ENCODE data around the gene ILF2.
"Not testable (repeated sequence)": the region's sequence is repeated elsewhere in the genome, so short reads cannot be mapped to it uniquely, and the experiment has no call there.

Gene ILF2

GRCh38 chr1:153670859-153671627 is at the start of gene ILF2:
Gene ILF2 (minus strand): TSS chr1:153670993. CDS start chr1:153670922, 71 bp downstream.
- DNase-seq: peak; percentile 98

- DNase-seq: no peak
Measured at GRCh38 chr1:153717330-153717729, 46.5 kb upstream of the ILF2 start.

DNA sequence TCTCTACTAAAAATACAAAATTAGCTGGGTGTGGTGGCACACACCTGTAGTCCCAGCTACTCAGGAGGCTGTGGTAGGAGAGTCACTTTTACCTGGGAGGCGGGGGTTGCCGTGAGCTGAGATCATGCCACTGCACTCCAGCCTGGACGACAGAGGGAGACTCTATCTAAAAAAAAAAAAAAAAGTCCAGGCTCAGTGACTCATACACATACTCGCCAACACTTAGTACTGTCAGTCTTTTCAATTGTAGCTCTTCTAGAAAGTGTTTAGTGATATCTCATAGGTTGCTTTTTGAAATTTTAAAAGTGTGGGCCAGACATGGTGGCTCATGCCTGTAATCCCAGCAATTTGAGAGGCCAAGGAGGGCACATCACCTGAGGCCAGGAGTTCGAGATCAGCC is 45.4 kb upstream of the ILF2 start:
- not testable (repeated sequence) for DNase-seq

GRCh38 chr1:153711026-153711425 is 40.2 kb upstream of the ILF2 start:
- DNase-seq: no peak

- no peak for DNase-seq
Measured at GRCh38 chr1:153705484-153705883, 34.7 kb upstream of the ILF2 start.

GRCh38 chr1:153699768-153700167 is 29.0 kb upstream of the ILF2 start:
- no peak for DNase-seq

GRCh38 chr1:153698923-153699714 is 28.3 kb upstream of the ILF2 start:
- peak; percentile 71 for DNase-seq

GRCh38 chr1:153698020-153698922 is 27.5 kb upstream of the ILF2 start:
- peak; percentile 91 for DNase-seq

DNA sequence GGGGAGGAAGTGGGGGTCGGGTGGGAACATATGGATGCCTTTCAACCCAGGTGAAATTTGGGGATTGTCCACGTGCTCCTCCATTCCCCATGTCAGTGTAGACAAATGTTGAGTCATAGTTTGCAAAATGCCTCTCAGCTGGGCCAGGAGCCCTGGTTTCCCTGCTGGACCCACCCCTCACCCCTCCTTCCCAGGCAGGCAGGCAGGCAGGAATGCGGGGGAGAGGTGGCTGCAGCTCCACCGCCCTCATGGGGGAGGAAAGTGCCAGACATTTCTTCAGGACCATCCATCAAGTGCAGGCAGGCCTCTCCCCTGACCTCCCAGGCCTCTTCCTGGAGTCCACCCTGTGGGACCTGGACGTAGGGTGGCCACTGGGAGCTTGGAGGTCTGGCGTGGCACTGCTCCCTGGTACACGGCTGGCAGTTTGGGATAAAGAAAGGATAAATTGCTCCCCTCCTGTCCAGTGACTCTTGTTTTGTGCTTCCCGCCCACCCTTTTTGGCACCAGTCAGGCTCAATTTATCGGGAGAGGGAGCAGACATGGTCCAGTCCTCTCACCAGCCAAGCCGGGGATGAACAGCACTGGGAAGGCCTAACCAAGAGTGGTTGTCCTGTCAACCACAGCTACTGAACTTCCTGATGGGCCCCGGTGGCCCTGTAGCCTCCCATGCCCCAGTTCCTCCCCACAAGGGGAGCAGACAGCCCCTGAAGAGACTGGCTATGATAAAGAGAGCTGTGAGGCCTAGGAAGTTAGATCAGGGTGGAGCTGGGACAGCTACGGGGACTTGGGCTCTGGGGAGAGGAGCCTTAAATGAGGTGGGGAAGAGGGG is 26.6 kb upstream of the ILF2 start:
- DNase-seq: peak; percentile 98

DNA sequence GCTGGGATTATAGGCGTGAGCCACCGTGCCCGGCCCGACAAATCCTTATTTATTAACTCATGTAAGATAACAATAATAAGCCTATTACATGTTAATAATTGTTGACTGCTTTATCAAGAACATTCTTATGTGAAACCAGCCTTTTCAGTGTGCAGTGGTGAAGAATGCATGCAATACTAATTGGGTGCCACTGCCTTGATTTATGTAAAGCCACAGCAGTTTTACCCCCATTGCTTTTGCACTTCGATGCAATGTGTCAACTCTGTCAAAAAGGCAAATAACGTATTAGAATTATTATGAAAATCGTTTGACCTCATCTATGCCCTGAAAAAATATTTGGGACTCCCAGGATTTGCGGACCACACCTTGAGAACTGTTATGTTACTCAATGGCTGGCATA is 25.9 kb upstream of the ILF2 start:
- no peak for DNase-seq

DNA sequence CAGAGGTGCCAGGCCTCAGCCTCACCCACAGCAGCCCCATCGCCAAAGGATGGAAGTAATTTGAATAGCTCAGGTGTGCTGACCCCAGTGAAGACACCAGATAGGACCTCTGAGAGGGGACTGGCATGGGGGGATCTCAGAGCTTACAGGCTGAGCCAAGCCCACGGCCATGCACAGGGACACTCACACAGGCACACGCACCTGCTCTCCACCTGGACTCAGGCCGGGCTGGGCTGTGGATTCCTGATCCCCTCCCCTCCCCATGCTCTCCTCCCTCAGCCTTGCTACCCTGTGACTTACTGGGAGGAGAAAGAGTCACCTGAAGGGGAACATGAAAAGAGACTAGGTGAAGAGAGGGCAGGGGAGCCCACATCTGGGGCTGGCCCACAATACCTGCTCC is 22.7 kb upstream of the ILF2 start:
- no peak for DNase-seq

GRCh38 chr1:153688736-153689328 is 18.0 kb upstream of the ILF2 start:
- no peak for DNase-seq

GRCh38 chr1:153688276-153688675 is 17.5 kb upstream of the ILF2 start:
- DNase-seq: no peak

DNA sequence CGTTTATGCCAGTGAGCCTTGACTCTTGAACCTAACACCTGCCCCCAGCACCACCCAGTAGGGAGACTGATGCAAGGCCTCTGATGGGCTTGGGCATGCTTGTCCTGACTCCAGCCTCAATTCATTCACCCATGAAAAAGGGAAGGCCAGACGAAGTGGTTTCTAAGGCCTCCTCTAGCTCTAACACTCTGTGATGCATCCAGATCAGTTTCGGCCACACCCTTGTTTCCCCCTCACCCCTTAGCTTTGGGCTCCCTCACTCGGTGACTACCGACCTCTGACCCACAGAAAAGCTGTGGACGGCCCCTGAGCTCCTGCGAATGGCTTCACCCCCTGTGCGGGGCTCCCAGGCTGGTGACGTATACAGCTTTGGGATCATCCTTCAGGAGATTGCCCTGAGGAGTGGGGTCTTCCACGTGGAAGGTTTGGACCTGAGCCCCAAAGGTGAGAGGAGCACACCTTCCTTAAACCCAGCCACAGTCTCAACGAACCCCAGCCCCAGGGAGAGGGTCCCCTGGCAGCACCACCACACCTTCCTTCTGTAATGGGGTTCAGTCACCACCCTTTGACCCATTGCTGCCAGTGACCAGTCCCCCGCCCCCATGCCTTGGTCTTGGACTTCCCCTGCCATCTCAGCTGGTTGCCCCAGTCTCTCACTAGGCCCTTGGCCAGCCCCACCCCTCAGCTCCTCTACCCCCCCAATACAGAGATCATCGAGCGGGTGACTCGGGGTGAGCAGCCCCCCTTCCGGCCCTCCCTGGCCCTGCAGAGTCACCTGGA is 16.7 kb upstream of the ILF2 start:
- DNase-seq: no peak

- no peak for DNase-seq
Measured at GRCh38 chr1:153685544-153686340, 14.9 kb upstream of the ILF2 start.

DNA sequence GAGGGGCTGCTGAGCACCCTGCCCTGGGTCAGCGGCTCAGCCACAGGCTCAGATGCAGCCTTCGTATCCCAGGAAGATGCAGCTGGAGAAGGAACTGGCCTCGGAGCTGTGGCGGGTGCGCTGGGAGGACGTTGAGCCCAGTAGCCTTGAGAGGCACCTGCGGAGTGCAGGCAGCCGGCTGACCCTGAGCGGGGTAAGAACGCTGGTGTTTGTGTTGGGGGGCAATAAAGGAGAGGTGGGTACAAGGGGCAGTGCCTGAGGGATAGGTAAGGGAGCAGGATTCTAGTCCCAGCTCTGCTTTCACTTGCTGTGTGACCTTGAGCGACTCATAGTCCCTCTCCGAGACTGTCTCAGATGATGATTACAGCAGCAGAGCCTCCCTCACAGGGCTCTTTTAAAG is 14.1 kb upstream of the ILF2 start:
- DNase-seq: no peak

DNA sequence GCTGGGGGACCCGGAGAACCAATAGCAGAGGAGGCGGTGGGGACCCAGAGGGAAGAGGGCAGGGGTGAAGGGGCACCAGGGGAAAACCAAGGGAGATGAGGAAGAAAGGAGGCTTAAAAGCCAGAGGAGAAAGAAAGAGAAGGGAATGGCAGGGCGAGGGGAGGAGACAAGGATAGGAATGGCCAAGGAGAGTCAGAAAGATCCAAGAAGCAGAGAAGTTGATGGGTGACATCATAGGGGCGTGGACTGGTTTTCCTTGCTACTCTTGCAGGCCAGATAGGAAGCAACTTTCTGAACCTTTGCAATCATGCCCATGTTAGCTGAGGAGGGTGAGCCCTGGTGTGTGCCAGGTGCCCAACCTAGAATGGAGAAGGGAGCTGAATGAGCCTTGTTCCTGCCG is 13.1 kb upstream of the ILF2 start:
- DNase-seq: peak; percentile 77

DNA sequence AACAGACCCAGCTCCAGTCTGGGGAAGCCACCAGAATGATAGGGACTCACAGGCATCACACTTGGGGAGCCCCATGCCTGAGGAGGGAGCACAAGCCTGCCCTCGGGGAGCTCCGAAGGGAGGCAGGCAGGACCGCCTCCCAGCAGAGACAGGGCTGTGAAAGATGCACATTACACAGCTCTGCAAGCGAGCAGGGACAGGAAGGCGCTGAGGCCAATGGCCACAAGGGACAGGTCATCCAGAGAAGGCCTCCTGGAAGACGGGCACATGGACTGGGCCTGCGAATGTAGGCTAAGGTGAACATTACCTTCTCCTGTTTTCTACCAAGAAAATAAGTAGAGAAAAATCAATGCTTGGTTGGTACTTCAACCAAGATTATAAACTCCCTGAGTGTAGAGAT is 11.9 kb upstream of the ILF2 start:
- DNase-seq: no peak

DNA sequence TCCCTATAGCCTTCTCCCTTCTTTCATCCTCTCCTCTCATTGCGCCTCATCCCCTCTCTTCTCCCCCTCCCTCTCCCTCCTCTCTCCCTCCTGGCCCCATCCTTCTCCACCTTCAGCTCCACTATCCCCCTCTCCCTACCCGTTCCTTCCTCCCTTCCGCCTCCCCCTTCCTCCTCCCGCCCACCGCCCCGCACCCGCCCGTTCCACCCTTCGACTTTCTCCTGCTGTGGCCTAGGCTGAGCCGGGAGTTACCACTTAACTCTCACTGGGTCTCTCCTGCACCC is 9.3 kb upstream of the ILF2 start:
- no peak for DNase-seq

DNA sequence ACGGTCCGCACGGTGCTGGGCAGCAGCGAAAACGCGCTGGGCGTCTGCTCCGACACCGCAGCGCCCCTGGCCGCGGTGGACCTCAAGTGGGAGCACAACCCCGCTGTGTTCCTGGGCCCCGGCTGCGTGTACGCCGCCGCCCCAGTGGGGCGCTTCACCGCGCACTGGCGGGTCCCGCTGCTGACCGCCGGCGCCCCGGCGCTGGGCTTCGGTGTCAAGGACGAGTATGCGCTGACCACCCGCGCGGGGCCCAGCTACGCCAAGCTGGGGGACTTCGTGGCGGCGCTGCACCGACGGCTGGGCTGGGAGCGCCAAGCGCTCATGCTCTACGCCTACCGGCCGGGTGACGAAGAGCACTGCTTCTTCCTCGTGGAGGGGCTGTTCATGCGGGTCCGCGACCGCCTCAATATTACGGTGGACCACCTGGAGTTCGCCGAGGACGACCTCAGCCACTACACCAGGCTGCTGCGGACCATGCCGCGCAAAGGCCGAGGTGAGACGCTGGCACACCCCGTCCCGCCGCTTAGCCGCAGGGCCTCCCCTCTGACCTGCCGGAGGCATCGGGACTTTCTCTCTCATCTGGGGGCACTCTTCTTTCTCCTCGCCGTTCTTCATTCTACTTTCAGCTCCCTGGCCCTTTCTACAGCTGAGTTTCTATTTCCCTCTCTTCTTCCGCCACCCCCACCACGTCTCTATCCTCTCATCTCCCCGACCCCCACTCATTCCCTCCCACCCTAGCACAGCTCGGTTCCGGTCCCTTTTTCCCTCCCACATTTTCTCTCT is 8.7 kb upstream of the ILF2 start:
- no peak for DNase-seq
